DND-41 (cell line): ENCODE data around the gene UBE3D.
"Not testable (repeated sequence)": the region's sequence is repeated elsewhere in the genome, so short reads cannot be mapped to it uniquely, and the experiment has no call there.

Experiments
- ATAC-seq: fragments of 200-7000 bp; cut with Tn5 transposase; 3 replicates; pipeline ENCODE4 v1.9.1; 2021; ENCODE audit warnings: low read depth; ENCODE audit not compliant: insufficient read depth
- DNase-seq: peaks from one replicate; pipeline ENCODE4 v3.0.0-alpha.2; 2020
- H2AFZ ChIP-seq: 2 replicates; pipeline ENCODE4 v1.6.0; 2012; ENCODE audit warnings: low read depth, low read length
- H3K27ac ChIP-seq: 2 replicates; pipeline ENCODE4 v1.5.1; 2012; ENCODE audit warnings: low read length, inconsistent platforms
- H3K27me3 ChIP-seq: fragments of 200-600 bp; sonication (generic); 2 replicates; pipeline ENCODE4 v1.6.0; 2012; ENCODE audit warnings: low read length, mild to moderate bottlenecking, inconsistent platforms; ENCODE audit not compliant: insufficient read depth, poor library complexity
- H3K36me3 ChIP-seq: 2 replicates; pipeline ENCODE4 v1.5.1; 2012; ENCODE audit warnings: low read length, inconsistent platforms; ENCODE audit not compliant: insufficient read depth
- H3K4me1 ChIP-seq: 2 replicates; pipeline ENCODE4 v1.5.1; 2012; ENCODE audit warnings: mild to moderate bottlenecking, low read length; ENCODE audit not compliant: insufficient read depth
- H3K4me2 ChIP-seq: 2 replicates; pipeline ENCODE4 v1.6.0; 2012; ENCODE audit warnings: mild to moderate bottlenecking, moderate library complexity, low read length, inconsistent platforms; ENCODE audit not compliant: insufficient read depth
- H3K4me3 ChIP-seq, 2 experiments: fragments of 200-600 bp in 1 of 2; shearing (Covaris generic) in 1 of 2; 2 replicates each; pipeline ENCODE4 v1.5.1; 2012 to 2016; ENCODE audit warnings: inconsistent platforms in 2 of 2, low read length in 2 of 2, mild to moderate bottlenecking in 2 of 2, low read depth in 1 of 2, moderate library complexity in 1 of 2
- H3K79me2 ChIP-seq: 2 replicates; pipeline ENCODE4 v1.6.0; 2012; ENCODE audit warnings: low read length, inconsistent platforms; ENCODE audit not compliant: insufficient read depth
- H3K9ac ChIP-seq: 2 replicates; pipeline ENCODE4 v1.6.0; 2012; ENCODE audit warnings: low read depth, mild to moderate bottlenecking, inconsistent platforms, low read length, moderate library complexity
- H3K9me3 ChIP-seq: 2 replicates; pipeline ENCODE4 v1.5.1; 2012; ENCODE audit warnings: low read length, moderate library complexity, mild to moderate bottlenecking, inconsistent platforms; ENCODE audit not compliant: insufficient read depth, severe bottlenecking
- H4K20me1 ChIP-seq: 2 replicates; pipeline ENCODE4 v1.6.0; 2012; ENCODE audit warnings: low read length; ENCODE audit not compliant: insufficient read depth
- EZH2 ChIP-seq: IDR thresholded peaks from 3 replicates; pipeline ENCODE4 v1.6.1; 2012; ENCODE audit warnings: borderline replicate concordance, low read depth, mild to moderate bottlenecking, moderate library complexity, low read length, inconsistent platforms; ENCODE audit not compliant: severe bottlenecking
- TF ChIP-seq, protein P1 (sequence below): IDR thresholded peaks from 2 replicates; pipeline ENCODE4 v1.5.1; 2012; ENCODE audit warnings: borderline replicate concordance, low read length, moderate library complexity, mild to moderate bottlenecking; ENCODE audit not compliant: poor library complexity, severe bottlenecking; ENCODE audit errors: extremely low read depth

The UBE3D gene

DNA sequence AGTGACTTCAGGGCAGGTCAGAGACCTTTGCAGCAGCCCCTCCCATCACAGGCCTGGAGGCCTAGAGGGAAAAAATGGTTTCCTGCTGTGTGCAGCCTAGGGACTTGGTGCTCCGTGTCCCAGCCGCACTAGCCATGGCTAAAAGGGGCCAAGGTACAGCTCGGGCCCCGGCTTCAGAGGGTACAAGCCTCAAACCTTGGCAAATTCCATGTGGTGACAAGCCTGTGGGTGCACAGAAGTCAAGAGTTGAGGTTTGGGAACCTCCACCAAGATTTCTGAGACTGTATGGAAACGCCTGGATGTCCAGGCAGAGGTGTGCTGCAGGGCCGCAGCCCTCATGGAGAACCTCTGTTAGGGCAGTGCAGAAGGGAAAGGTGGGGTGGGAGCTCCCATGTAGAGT, 34.0 kb downstream of the UBE3D start:
- no peak overlapping the region for H3K9ac ChIP-seq
- no peak overlapping the region for H3K4me3 ChIP-seq
- H3K9me3 ChIP-seq, result peaks cover 28% of the 10 kb centered on the region
- H3K4me2 ChIP-seq, result no peak overlapping the region
- H3K79me2 ChIP-seq, result no peaks in the 10 kb centered on the region
- TF ChIP-seq, protein P1, sequence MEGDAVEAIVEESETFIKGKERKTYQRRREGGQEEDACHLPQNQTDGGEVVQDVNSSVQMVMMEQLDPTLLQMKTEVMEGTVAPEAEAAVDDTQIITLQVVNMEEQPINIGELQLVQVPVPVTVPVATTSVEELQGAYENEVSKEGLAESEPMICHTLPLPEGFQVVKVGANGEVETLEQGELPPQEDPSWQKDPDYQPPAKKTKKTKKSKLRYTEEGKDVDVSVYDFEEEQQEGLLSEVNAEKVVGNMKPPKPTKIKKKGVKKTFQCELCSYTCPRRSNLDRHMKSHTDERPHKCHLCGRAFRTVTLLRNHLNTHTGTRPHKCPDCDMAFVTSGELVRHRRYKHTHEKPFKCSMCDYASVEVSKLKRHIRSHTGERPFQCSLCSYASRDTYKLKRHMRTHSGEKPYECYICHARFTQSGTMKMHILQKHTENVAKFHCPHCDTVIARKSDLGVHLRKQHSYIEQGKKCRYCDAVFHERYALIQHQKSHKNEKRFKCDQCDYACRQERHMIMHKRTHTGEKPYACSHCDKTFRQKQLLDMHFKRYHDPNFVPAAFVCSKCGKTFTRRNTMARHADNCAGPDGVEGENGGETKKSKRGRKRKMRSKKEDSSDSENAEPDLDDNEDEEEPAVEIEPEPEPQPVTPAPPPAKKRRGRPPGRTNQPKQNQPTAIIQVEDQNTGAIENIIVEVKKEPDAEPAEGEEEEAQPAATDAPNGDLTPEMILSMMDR, result no peak
- TF ChIP-seq EZH2, result no peak
- no peak overlapping the region for H2AFZ ChIP-seq
- no peak for ATAC-seq
- H3K27ac ChIP-seq, result no peak overlapping the region
- H3K27me3 ChIP-seq, result no peaks in the 10 kb centered on the region
- no peak for DNase-seq
- H4K20me1 ChIP-seq, result no peaks in the 10 kb centered on the region
- H3K36me3 ChIP-seq, result peaks cover 36% of the 10 kb centered on the region
- no peaks in the 10 kb centered on the region for H3K4me1 ChIP-seq

DNA sequence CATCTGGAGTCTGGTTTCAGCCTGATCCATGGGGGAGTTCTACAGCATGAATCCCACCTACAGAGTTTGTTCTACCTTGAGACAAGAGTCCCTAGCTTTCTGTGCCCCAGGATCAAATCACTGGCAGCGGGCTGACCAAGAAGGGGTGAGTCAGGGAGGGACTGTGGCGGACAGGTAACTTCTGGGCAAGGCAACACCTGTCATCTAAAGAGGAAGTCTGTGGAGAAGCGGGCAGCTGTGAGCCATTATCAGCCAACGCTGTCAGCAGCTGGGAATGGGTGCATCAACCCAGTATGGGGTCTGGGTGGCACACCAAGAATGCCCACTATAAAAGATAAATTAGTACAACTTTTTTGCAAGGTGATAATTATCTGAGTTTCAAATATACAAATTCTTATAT, 45.9 kb downstream of the UBE3D start:
- DNase-seq (no peak), ATAC-seq (no peak)
- Histone ChIP-seq H3K36me3 (peaks cover 59% of the 10 kb centered on the region; the same call in 1 of the 2 replicates), H3K4me3 (no peak overlapping the region), H3K4me2 (no peak overlapping the region), H3K79me2 (no peaks in the 10 kb centered on the region), H2AFZ (no peak overlapping the region), H3K27me3 (no peaks in the 10 kb centered on the region), H3K4me1 (no peaks in the 10 kb centered on the region), H3K9me3 (no peaks in the 10 kb centered on the region), H4K20me1 (no peaks in the 10 kb centered on the region), H3K27ac (no peak overlapping the region), H3K9ac (no peak overlapping the region)
- no peak for TF ChIP-seq EZH2
- TF ChIP-seq, protein P1, result no peak

DNA sequence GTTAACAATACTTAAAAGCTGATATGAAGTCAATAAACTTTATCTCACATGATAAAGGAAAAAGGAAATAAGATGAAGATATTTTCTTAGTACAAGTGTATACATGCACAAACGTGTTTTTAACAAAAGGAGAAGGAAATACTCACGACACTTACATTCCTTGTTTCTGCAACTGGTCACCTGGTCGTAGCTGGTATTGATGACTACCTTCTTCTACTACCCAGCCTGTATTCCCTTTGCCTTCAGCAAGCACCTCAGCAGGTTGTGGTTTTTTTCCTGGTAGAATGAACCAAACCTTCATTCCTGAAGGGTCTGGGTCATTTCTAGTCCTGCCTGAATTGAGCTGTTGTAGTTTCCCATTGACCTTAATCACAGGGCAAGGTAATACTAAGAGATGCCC, 54.5 kb downstream of the UBE3D start:
- not testable (repeated sequence) for H3K27ac ChIP-seq, H3K79me2 ChIP-seq, H3K27me3 ChIP-seq, H3K4me2 ChIP-seq, H3K9ac ChIP-seq, DNase-seq, ATAC-seq, H2AFZ ChIP-seq, H3K9me3 ChIP-seq, H4K20me1 ChIP-seq, H3K4me3 ChIP-seq
- H3K4me1 ChIP-seq, result peaks cover 11% of the 10 kb centered on the region
- peaks cover 29% of the 10 kb centered on the region; the same call in 1 of the 2 replicates for H3K36me3 ChIP-seq

DNA sequence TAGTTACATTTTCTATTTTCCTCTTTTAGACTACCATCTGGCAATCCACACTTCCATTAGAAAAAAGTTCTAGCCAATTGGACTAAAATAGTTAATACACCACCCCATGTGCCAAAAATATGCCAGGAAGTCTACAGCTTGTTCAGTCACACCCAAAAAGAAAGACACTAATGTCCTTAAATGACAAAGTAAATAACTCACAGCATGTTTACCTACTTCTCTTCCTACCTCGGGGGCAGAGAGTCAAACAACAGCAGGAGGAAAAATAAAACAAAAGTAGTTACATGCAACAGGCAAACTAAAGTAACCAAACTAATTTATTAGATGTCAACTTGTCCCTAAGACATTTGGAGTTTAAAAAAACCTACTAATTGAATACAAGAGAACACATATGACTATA, 57.0 kb downstream of the UBE3D start:
- peaks cover 12% of the 10 kb centered on the region for H3K4me1 ChIP-seq
- no peak for ATAC-seq
- no peak overlapping the region for H2AFZ ChIP-seq
- no peaks in the 10 kb centered on the region for H4K20me1 ChIP-seq
- H3K27ac ChIP-seq, result no peak overlapping the region
- no peak for DNase-seq
- no peaks in the 10 kb centered on the region for H3K9me3 ChIP-seq
- H3K4me3 ChIP-seq, result no peak overlapping the region
- TF ChIP-seq EZH2, result no peak
- TF ChIP-seq, protein P1, result no peak
- H3K79me2 ChIP-seq, result no peaks in the 10 kb centered on the region
- H3K27me3 ChIP-seq, result no peaks in the 10 kb centered on the region
- no peak overlapping the region for H3K9ac ChIP-seq
- H3K36me3 ChIP-seq, result peaks cover 18% of the 10 kb centered on the region; the same call in 1 of the 2 replicates
- no peak overlapping the region for H3K4me2 ChIP-seq
